Fibroblast of lung (primary cell): ENCODE measurements around the gene SMIM24.

Experiments used
- EZH2 ChIP-seq: IDR thresholded peaks from 2 replicates; pipeline ENCODE4 v1.5.1; 2012; ENCODE audit warnings: low read length, control low read depth, mild to moderate bottlenecking; ENCODE audit errors: missing control alignments
- TF ChIP-seq, protein P1 (sequence below), 2 donors: IDR thresholded peaks in 1 of 2; conservative IDR thresholded peaks in 1 of 2; 1 replicate in 1 of 2; 2 replicates in 1 of 2; pipeline ENCODE4 v1.5.1; 2011 to 2012; ENCODE audit warnings: low read length in 2 of 2, control low read depth in 1 of 2, inconsistent platforms in 1 of 2, low read depth in 1 of 2, mild to moderate bottlenecking in 1 of 2

DNA sequence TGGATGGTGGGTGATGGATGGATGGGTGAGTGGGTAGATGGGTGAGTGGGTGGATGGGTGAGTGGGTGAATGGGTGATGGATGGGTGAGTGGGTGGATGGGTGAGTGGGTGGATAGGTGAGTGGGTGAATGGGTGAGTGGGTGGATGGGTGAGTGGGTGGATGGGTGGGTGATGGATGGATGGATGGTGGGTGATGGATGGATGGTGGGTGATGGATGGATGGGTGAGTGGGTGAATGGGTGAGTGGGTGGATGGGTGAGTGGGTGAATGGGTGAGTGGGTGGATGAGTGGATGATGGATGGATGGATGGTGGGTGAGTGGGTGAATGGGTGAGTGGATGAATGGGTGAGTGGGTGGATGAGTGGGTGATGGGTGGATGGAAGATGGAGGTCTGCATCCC, 2.8 kb downstream of the SMIM24 start:
- TF ChIP-seq, protein P1, sequence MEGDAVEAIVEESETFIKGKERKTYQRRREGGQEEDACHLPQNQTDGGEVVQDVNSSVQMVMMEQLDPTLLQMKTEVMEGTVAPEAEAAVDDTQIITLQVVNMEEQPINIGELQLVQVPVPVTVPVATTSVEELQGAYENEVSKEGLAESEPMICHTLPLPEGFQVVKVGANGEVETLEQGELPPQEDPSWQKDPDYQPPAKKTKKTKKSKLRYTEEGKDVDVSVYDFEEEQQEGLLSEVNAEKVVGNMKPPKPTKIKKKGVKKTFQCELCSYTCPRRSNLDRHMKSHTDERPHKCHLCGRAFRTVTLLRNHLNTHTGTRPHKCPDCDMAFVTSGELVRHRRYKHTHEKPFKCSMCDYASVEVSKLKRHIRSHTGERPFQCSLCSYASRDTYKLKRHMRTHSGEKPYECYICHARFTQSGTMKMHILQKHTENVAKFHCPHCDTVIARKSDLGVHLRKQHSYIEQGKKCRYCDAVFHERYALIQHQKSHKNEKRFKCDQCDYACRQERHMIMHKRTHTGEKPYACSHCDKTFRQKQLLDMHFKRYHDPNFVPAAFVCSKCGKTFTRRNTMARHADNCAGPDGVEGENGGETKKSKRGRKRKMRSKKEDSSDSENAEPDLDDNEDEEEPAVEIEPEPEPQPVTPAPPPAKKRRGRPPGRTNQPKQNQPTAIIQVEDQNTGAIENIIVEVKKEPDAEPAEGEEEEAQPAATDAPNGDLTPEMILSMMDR (conservative IDR thresholded peaks at IDR 0.05 in 1 of 2, IDR thresholded peaks at IDR 0.05 in 1 of 2; ENCODE audit: low read depth in 1 of 2, low read length in 2 of 2) = no peak
- TF ChIP-seq EZH2 = no peak
